Superior temporal gyrus (tissue), 1 donor: ENCODE measurements around the gene AWAT2.

ENCODE experiments used
- DNase-seq: peaks from one replicate; pipeline ENCODE4 v3.0.0-alpha.2; 2016; ENCODE audit errors: extremely low spot score

Gene AWAT2

DNA sequence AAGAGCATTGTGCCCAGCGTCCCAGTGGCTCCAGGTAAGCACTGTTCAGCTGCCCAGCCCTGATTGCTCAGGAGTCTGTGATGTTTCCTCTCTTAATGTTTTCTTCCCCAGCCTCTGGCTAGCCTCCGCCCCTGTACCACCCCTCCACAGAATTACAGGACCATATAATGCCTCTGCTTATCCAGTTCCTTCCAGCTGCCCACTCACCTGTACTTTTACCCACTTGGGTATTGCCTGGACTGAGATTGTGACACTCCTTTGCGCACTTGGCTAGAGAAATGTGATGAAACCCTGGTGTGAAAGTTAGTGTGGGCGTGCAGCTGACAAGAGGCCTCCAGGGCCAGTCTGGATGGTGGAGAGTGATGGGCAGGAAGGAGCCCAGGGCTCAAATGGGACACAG, at the start of gene AWAT2:
Gene AWAT2 (minus strand): TSS at position 14 of the 400 bp plus-strand sequence. CDS start 6 bp downstream, at position 8.
- DNase-seq, result no peak

DNA sequence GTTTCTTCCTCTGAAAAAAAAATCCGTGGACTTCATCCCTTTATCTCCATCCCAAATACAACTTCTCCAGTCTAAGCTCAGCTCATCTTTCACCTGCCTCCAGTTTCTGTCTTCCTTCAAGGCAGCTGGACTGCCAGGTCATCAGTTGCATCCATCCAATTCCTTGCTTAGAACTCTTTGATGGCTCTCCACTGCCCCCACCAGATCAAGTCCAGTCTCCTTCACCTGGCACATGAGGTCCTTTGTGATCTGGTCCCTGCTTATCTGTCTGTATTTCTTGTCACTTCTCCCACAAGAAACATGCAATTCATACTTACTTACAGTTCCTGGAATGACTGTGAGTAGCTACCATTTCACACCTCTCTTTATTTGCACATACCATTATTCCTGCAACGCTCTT, 46.3 kb upstream of the AWAT2 start:
- no peak for DNase-seq

- no peak for DNase-seq
These were observed 42.5 kb upstream of the AWAT2 start for GRCh38 chrX:70092247-70092646.

GRCh38 chrX:70089604-70090297, 40.0 kb upstream of the AWAT2 start:
- no peak for DNase-seq

- DNase-seq, result no peak
These were observed 39.0 kb upstream of the AWAT2 start for GRCh38 chrX:70088751-70089150.

GRCh38 chrX:70087857-70088630, 38.3 kb upstream of the AWAT2 start:
- no peak for DNase-seq

GRCh38 chrX:70084592-70085240, 35.0 kb upstream of the AWAT2 start:
- DNase-seq, result no peak

GRCh38 chrX:70082723-70083122, 33.0 kb upstream of the AWAT2 start:
- no peak for DNase-seq

DNA sequence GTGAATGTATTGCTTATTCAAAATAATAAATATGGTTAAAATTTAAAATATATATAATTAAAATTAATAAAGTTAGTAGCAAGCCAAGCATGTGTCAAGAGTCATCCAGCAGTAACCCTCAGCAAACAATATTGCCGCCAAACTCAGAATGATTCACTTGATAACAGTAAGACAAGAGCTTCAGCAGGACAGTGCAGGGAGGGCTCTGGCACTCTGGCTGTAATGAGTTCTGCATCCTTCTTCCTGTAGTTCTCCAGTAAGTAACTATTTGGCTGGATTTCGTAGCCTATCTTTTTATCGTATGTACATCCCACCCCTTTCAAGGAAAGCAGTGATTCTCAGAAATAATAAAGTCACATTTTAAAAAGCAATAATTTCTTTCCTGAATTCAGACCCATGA, 30.1 kb upstream of the AWAT2 start:
- no peak for DNase-seq

DNA sequence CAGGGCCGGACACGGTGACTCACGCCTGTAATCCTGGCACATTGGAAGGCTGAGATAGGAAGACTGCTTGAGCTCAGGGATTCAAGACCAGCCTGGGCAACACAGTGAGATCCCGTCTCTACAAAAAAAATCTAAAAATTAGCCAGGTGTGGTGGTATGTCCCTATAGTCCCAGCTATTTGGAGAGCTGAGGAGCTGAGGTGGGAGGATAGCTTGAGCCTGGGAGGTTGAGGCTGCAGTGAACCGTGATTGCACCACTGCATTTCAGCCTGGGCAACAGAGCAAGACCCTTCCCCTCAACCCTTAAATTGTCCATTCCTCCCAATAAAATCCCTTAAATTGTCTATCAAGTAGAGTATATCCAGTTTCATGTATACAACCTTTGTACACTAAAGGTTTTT, 29.6 kb upstream of the AWAT2 start:
- DNase-seq, result no peak

GRCh38 chrX:70066646-70067045, 16.9 kb upstream of the AWAT2 start:
- no peak for DNase-seq

DNA sequence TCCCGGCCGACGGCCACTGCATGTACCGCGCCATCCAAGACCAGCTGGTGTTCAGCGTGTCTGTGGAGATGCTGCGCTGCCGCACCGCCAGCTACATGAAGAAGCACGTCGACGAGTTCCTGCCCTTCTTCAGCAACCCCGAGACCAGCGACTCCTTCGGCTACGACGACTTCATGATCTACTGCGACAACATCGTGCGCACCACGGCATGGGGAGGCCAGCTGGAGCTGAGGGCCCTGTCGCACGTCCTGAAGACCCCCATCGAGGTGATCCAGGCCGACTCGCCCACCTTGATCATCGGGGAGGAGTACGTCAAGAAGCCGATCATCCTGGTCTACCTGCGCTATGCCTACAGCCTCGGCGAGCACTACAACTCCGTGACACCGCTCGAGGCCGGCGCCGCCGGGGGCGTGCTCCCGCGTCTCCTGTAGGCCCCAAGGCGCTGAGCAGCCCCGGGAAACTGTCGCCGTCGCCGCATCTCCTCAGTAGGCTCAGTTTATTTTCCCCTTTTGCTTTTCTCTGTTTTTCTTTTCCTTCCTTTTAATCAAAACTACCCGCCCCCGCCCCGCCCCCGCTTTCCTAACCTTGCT, 13.3 kb upstream of the AWAT2 start:
- no peak for DNase-seq

- DNase-seq, result no peak
These were observed 12.3 kb upstream of the AWAT2 start, which contains the start of gene OTUD6A for GRCh38 chrX:70062076-70062475. OTUD6A (plus strand) TSS chrX:70062457; CDS start chrX:70062525, 68 bp downstream.

DNA sequence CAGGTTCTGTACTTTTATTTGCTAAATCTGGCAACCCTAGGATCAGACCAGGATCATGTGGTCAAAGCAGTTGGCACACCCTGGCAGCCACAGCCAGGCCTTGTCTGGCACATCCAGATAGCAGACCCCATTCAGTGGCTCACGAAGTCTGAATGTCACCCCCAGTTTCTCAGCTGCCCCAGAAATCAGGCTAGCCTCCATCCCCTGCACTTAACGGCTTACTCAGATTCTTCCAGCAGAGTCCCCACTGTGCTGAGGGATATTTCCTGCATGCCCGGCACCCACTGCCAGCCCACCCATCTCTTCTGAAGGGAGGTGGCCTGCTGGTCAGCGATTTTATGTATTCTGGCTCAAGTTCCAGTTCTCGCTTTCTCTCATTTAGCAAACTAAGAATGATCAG, 4.7 kb upstream of the AWAT2 start:
- DNase-seq, result no peak

- no peak for DNase-seq
These were observed 3.3 kb upstream of the AWAT2 start for GRCh38 chrX:70052895-70053615.

GRCh38 chrX:70049406-70049805, 332 bp downstream of the AWAT2 start:
- no peak for DNase-seq

- no peak for DNase-seq
These were observed 2.8 kb downstream of the AWAT2 start for GRCh38 chrX:70046978-70047377.

- DNase-seq, result no peak
These were observed 5.0 kb downstream of the AWAT2 start for GRCh38 chrX:70044541-70045245.

- DNase-seq, result no peak
These were observed 6.1 kb downstream of the AWAT2 start for GRCh38 chrX:70043685-70044084.

GRCh38 chrX:70042399-70043371, 7.1 kb downstream of the AWAT2 start:
- DNase-seq, result no peak
